ENCODE results near the gene CDK9. TPM values are rescaled to one million over a fixed set of nuclear protein-coding genes. Genes with fewer than 3 reads are reported as not detected.

The CDK9 gene
- total RNA-seq, 2 donors from 2014 or later, result 51.4 to 58.7 TPM

GRCh38 chr9:127792417-127793031, 6.7 kb downstream of the CDK9 start:
- Histone ChIP-seq H3K9me3 (no peaks in the 10 kb centered on the region), H3K4me1 (peaks cover 91% of the 10 kb centered on the region), H3K27ac (peak overlapping the region; percentile 39 to 82 (median 63)), H3K4me3 (no peak overlapping the region), H3K36me3 (replicated peaks in 1 of 2; ENCODE audit: insufficient read depth in 1 of 2, low read depth in 2 of 2) (peaks cover 10 to 20% of the 10 kb centered on the region in 2 donors), H3K27me3 (no peaks in the 10 kb centered on the region)
- DNase-seq, result no peak
- whole genome bisulfite sequencing, 2 donors, result 70 to 73% methylated on average over 7 of the region's 7 CpGs
- no peak for ATAC-seq
- no peak for TF ChIP-seq POLR2A (IDR thresholded peaks at IDR 0.05)
- TF ChIP-seq CTCF (IDR thresholded peaks at IDR 0.05), result no peak
- intact Hi-C loops (cut with DNase I), result no loop called here

- TF ChIP-seq CTCF (IDR thresholded peaks at IDR 0.05), result peak in 2 of 7 experiments; percentile 7 to 13
- no peak for TF ChIP-seq POLR2A (IDR thresholded peaks at IDR 0.05)
- Histone ChIP-seq H3K36me3 (replicated peaks in 1 of 2; ENCODE audit: insufficient read depth in 1 of 2, low read depth in 2 of 2) (peaks cover 9 to 14% of the 10 kb centered on the region in 2 donors), H3K27ac (peak overlapping the region; percentile 39 to 82 (median 63)), H3K27me3 (no peaks in the 10 kb centered on the region), H3K9me3 (no peaks in the 10 kb centered on the region), H3K4me3 (no peak overlapping the region), H3K4me1 (peaks cover 91% of the 10 kb centered on the region)
- DNase-seq (peak; percentile 45 to 53 (median 50)), ATAC-seq (peak; percentile 16)
- intact Hi-C loops (cut with DNase I), result no loop called here
- WGBS, 2 donors, result 37 to 53% methylated on average over 5 to 8 of the region's 8 CpGs
Observed at GRCh38 chr9:127793093-127793708, 7.4 kb downstream of the CDK9 start.

GRCh38 chr9:127794001-127794791, 8.4 kb downstream of the CDK9 start:
- H3K27me3 ChIP-seq, result no peaks in the 10 kb centered on the region
- no peak overlapping the region for H3K4me3 ChIP-seq
- no peaks in the 10 kb centered on the region for H3K9me3 ChIP-seq
- DNase-seq, result peak; percentile 48 to 79 (median 55)
- no peak for TF ChIP-seq POLR2A (IDR thresholded peaks at IDR 0.05)
- TF ChIP-seq CTCF (IDR thresholded peaks at IDR 0.05), result no peak
- H3K27ac ChIP-seq, result peak overlapping the region; percentile 57 to 82 (median 76)
- peaks cover 6 to 7% of the 10 kb centered on the region in 2 donors for H3K36me3 ChIP-seq (replicated peaks in 1 of 2; ENCODE audit: insufficient read depth in 1 of 2, low read depth in 2 of 2)
- peaks cover 91% of the 10 kb centered on the region for H3K4me1 ChIP-seq
- WGBS, 2 donors, result 43 to 58% methylated on average over 4 to 14 of the region's 14 CpGs
- intact Hi-C loops (cut with DNase I), result no loop called here
- peak; percentile 30 for ATAC-seq

GRCh38 chr9:127796225-127796813, 10.5 kb downstream of the CDK9 start:
- peak; percentile 71 to 89 (median 80) for DNase-seq
- Histone ChIP-seq H3K4me3 (no peak overlapping the region), H3K9me3 (no peaks in the 10 kb centered on the region), H3K27me3 (no peaks in the 10 kb centered on the region), H3K36me3 (replicated peaks in 1 of 2; ENCODE audit: insufficient read depth in 1 of 2, low read depth in 2 of 2) (peaks cover 0 to 2% of the 10 kb centered on the region in 2 donors), H3K27ac (peak overlapping the region; percentile 55 to 82 (median 67)), H3K4me1 (peaks cover 92% of the 10 kb centered on the region)
- 25 to 30% methylated on average over 8 of the region's 8 CpGs for WGBS, 2 donors
- intact Hi-C loops (cut with DNase I), result no loop called here
- TF ChIP-seq POLR2A (IDR thresholded peaks at IDR 0.05), result peak in 1 of 3 donors; percentile 8
- no peak for TF ChIP-seq CTCF (IDR thresholded peaks at IDR 0.05)
- ATAC-seq, result peak; percentile 39

Measured in body of pancreas (tissue), 4 donors.